AG09319 (cell line): Measurements from ENCODE around the gene IL13RA1.

Experiments used
- DNase-seq: peaks from one replicate; pipeline ENCODE4 v3.0.0-alpha.2; 2010; ENCODE audit warnings: low read depth; ENCODE audit errors: extremely low read depth
- TF ChIP-seq, protein P1 (sequence below): IDR thresholded peaks from 2 replicates; pipeline ENCODE4 v1.5.1; 2011; ENCODE audit warnings: low read depth, mild to moderate bottlenecking, inconsistent platforms, low read length, moderate library complexity

Gene IL13RA1

DNA sequence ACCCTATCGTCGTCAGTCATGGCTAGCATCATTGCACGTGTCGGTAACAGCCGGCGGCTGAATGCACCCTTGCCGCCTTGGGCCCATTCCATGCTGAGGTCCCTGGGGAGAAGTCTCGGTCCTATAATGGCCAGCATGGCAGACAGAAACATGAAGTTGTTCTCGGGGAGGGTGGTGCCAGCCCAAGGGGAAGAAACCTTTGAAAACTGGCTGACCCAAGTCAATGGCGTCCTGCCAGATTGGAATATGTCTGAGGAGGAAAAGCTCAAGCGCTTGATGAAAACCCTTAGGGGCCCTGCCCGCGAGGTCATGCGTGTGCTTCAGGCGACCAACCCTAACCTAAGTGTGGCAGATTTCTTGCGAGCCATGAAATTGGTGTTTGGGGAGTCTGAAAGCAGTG, 97.8 kb downstream of the IL13RA1 start:
- no peak for DNase-seq
- TF ChIP-seq, protein P1, sequence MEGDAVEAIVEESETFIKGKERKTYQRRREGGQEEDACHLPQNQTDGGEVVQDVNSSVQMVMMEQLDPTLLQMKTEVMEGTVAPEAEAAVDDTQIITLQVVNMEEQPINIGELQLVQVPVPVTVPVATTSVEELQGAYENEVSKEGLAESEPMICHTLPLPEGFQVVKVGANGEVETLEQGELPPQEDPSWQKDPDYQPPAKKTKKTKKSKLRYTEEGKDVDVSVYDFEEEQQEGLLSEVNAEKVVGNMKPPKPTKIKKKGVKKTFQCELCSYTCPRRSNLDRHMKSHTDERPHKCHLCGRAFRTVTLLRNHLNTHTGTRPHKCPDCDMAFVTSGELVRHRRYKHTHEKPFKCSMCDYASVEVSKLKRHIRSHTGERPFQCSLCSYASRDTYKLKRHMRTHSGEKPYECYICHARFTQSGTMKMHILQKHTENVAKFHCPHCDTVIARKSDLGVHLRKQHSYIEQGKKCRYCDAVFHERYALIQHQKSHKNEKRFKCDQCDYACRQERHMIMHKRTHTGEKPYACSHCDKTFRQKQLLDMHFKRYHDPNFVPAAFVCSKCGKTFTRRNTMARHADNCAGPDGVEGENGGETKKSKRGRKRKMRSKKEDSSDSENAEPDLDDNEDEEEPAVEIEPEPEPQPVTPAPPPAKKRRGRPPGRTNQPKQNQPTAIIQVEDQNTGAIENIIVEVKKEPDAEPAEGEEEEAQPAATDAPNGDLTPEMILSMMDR = no peak

DNA sequence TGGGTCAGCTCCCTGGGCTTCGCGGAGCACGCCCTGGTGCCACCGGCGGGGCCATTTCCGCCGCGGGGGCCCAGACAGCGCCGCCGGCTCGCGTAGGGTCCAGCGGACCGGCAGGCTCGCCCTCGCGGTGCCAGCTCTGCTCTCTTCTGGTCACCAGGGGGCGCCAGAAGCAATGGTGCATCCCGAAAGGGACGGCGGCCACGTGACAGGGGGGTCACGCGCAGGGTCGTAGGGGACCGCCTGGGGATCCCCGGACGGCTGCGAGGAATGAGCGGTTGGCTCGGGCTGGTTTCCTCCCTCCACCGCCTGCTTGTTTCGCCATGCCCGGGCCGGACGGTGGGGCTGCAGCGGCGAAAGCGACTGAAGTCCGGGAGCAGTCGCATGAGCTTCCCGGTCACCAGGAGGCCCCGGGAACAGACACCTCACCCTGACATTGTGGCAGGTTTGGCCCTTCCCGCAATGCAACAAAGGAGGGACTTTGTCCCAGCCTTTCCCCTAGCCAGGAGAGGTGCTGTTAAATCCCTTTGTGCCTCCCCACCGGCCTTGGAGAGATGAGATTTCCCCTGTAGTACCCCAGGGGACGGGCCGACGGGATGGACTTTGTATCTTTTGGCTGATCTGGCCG, 112.0 kb downstream of the IL13RA1 start:
- peak; percentile 3 for DNase-seq

More for the DNA sequence above, 112.0 kb downstream of the IL13RA1 start:
- TF ChIP-seq, protein P1 = peak; percentile 49
